Stimulated activated CD8-positive, alpha-beta memory T cell treated with anti-CD3 and anti-CD28 coated beads, Interleukin-2, amount 100 ng/mL, for 48 hours (primary cell): ENCODE results near the gene CDYL.

Source experiments
- DNase-seq, 2 donors: peaks; one replicate each; pipeline ENCODE4 v3.0.0-alpha.2; 2020; ENCODE audit warnings: low read depth in 2 of 2

The CDYL gene

GRCh38 chr6:4935975-4936680 lies 159.9 kb downstream of the CDYL start:
- DNase-seq, result no peak

- DNase-seq, result no peak
Measured at GRCh38 chr6:4936681-4937041, 160.5 kb downstream of the CDYL start.

GRCh38 chr6:4937414-4937813 lies 161.2 kb downstream of the CDYL start:
- no peak for DNase-seq

- no peak for DNase-seq
Measured at GRCh38 chr6:4939241-4939640, 163.0 kb downstream of the CDYL start.

- no peak for DNase-seq
Measured at GRCh38 chr6:4940416-4940815, 164.2 kb downstream of the CDYL start.

GRCh38 chr6:4941782-4942672 lies 165.8 kb downstream of the CDYL start:
- DNase-seq, result peak; percentile 11 to 42

GRCh38 chr6:4942673-4943009 lies 166.4 kb downstream of the CDYL start:
- DNase-seq, result no peak

GRCh38 chr6:4943716-4944115 lies 167.5 kb downstream of the CDYL start:
- no peak for DNase-seq

- no peak for DNase-seq
Measured at GRCh38 chr6:4944325-4944724, 168.1 kb downstream of the CDYL start.

GRCh38 chr6:4946521-4946920 lies 170.3 kb downstream of the CDYL start:
- no peak for DNase-seq

GRCh38 chr6:4947716-4948115 lies 171.5 kb downstream of the CDYL start:
- no peak for DNase-seq

- no peak for DNase-seq
Measured at GRCh38 chr6:4948781-4949450, 172.7 kb downstream of the CDYL start.

GRCh38 chr6:4950076-4950475 lies 173.9 kb downstream of the CDYL start:
- DNase-seq, result no peak

GRCh38 chr6:4950836-4951533 lies 174.8 kb downstream of the CDYL start:
- no peak for DNase-seq

- no peak for DNase-seq
Measured at GRCh38 chr6:4953440-4953839, 177.2 kb downstream of the CDYL start.

- no peak for DNase-seq
Measured at GRCh38 chr6:4956625-4957024, 180.4 kb downstream of the CDYL start.

- no peak for DNase-seq
Measured at GRCh38 chr6:4957521-4958231, 181.5 kb downstream of the CDYL start.

- no peak for DNase-seq
Measured at GRCh38 chr6:4958624-4959023, 182.4 kb downstream of the CDYL start.

GRCh38 chr6:4961322-4962168 lies 185.3 kb downstream of the CDYL start:
- no peak for DNase-seq

GRCh38 chr6:4962905-4963304 lies 186.7 kb downstream of the CDYL start:
- no peak for DNase-seq
